Spleen (tissue), 11 donors: ENCODE data around the gene SAMD7. TPM values are rescaled to one million over a fixed set of nuclear protein-coding genes. Genes with fewer than 3 reads are reported as not detected.

Source experiments
- DNase-seq: peaks from one replicate; pipeline ENCODE4 v3.0.0-alpha.2; 2020
- H3K27ac ChIP-seq, 8 donors: fragments of 200-600 bp; sonication (generic) in 7 of 8; 1 replicate in 4 of 8; 2 replicates in 4 of 8; pipeline versions ENCODE4 v1.5.0 to v1.8.0; 2016 to 2021; ENCODE audit warnings: inconsistent platforms in 4 of 8, mild to moderate bottlenecking in 4 of 8, moderate library complexity in 1 of 8
- H3K27me3 ChIP-seq, 7 donors: fragments of 200-600 bp; sonication (generic) in 6 of 7; replicated peaks in 1 of 7; 1 replicate in 4 of 7; 2 replicates in 3 of 7; pipeline versions ENCODE4 v1.5.0 to v1.8.0; 2016 to 2021; ENCODE audit warnings: inconsistent platforms in 3 of 7, mild to moderate bottlenecking in 1 of 7
- H3K36me3 ChIP-seq, 6 donors: fragments of 200-600 bp; sonication (generic) in 5 of 6; 1 replicate in 4 of 6; 2 replicates in 2 of 6; pipeline versions ENCODE4 v1.5.0 to v1.8.0; 2016 to 2021; ENCODE audit warnings: inconsistent platforms in 2 of 6
- H3K4me1 ChIP-seq, 6 donors: fragments of 200-600 bp; sonication (generic) in 5 of 6; 1 replicate in 3 of 6; 2 replicates in 3 of 6; pipeline versions ENCODE4 v1.5.0 to v1.8.0; 2016 to 2021; ENCODE audit warnings: inconsistent platforms in 3 of 6
- H3K4me3 ChIP-seq, 8 donors: fragments of 200-600 bp; sonication (generic) in 7 of 8; 1 replicate in 4 of 8; 2 replicates in 4 of 8; pipeline versions ENCODE4 v1.5.0 to v1.8.0; 2016 to 2021; ENCODE audit warnings: inconsistent platforms in 4 of 8, mild to moderate bottlenecking in 4 of 8, moderate library complexity in 2 of 8
- H3K9me3 ChIP-seq, 8 donors: fragments of 200-600 bp; sonication (generic) in 7 of 8; 1 replicate in 4 of 8; 2 replicates in 4 of 8; pipeline versions ENCODE4 v1.5.0 to v1.8.0; 2016 to 2021; ENCODE audit warnings: inconsistent platforms in 4 of 8
- POLR2A ChIP-seq, 3 donors: fragments of 450-650 bp; IDR thresholded peaks; one replicate each; pipeline ENCODE4 v1.5.1; 2017; ENCODE audit warnings: antibody characterized with exemption in 3 of 3, mild to moderate bottlenecking in 1 of 3
- POLR2AphosphoS5 ChIP-seq, 3 donors: sonication (generic); formaldehyde crosslinking; IDR thresholded peaks; one replicate each; pipeline ENCODE4 v1.5.1; 2017; ENCODE audit warnings: antibody characterized with exemption in 3 of 3
- WGBS, 5 donors: extraction: QIAGEN DNeasy Blood & Tissue Kit in 3 of 5; methylation state at CpG; one replicate each; pipeline versions ENCODE4 v1.1.5 to v1.1.7; 2013 to 2018; 5-methylcytosine and 5-hydroxymethylcytosine counted together
- intact Hi-C: fragments of 100-400 bp; cut with DNase I; formaldehyde crosslinking; loops from one replicate; pipeline ENCODE4 v1.15.0; 2023; ENCODE audit warnings: low total_unique reads
- polyA plus RNA-seq, 3 donors: library from polyadenylated mRNA; stranded (reverse); fragments of 200-250 nt; gene quantifications; one replicate each; pipeline ENCODE4 v1.2.1, GENCODE V29; 2013
- total RNA-seq, 7 donors: library from RNA; depleted of rRNA in 3 of 7; stranded (reverse); fragments of >200 nt in 3 of 7; fragmentation: NEBNext Ultra II Directional in 4 of 7; extraction: Animal tissue kit (Norgen Biotek cat#: 25700) in 4 of 7; gene quantifications; one replicate each; pipeline versions ENCODE4 v1.1.0 to v1.2.1, GENCODE V29; 2016 to 2021
- TF ChIP-seq, protein P1 (sequence below), 11 experiments: fragments of 200-600 bp in 7 of 11; fragments of 450-650 bp in 4 of 11; sonication (generic) in 4 of 11; IDR thresholded peaks in 8 of 11; conservative IDR thresholded peaks in 3 of 11; 1 replicate in 7 of 11; 2 replicates in 4 of 11; pipeline versions ENCODE4 v1.4.0 to v1.8.0; 2016 to 2021; ENCODE audit warnings: antibody characterized with exemption in 11 of 11, inconsistent platforms in 4 of 11, mild to moderate bottlenecking in 1 of 11
- donor health status: healthy with polysubstance abuse.
- donor health status: DM: no; HTN: no; CAD: no; lungs with moderate emphysema.
- donor health status: DM: no; HTN: no; CAD: no.
- donor health status: Bipolar disorder and iron deficiency.
- donor health status: healthy.
- donor health status: DM: no; HTN: no; CAD: no.
- donor health status: DM: yes; HTN: yes; CAD: no.

SAMD7 gene
- total and polyA plus RNA-seq, 10 donors: 0.03 to 0.08 (median 0.04) TPM; not detected in 7

DNA sequence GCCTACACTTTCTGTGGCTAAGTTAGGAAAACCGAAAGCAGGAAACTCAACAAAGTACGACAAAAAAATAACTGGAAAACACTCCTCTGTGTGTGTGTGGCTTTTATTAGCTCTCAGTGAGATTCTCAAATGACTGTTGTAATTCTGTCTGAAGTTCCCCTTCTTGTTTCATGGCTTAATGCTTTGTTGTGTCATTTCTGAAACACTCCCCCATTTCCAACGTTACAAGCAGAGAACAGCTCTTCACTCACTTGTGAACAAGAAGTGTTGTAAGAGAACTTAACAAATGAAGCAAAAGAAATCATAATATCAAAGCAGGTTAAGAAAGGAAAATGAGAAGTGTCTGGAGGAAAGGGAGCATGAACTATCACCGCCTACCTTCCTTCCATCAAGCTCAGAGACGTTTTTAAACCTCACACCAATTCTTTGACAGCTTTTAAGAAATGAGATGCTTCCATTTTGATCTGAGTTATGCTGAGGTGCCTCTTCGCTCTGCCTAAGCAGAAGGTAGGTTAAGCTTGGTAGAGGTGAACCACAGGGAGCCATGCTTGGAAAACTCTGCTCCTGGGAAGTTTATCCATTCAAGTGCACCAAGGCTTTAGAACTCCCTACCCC is 42.9 kb downstream of the SAMD7 start:
- Histone ChIP-seq H3K4me3 (peak overlapping the region in 1 of 8 donors; percentile 11), H3K9me3 (no peaks in the 10 kb centered on the region), H3K27ac (peak overlapping the region; percentile 53 to 88 (median 84)), H3K27me3 (no peaks in the 10 kb centered on the region), H3K36me3 (no peaks in the 10 kb centered on the region), H3K4me1 (peaks cover 0 to 39% (median 16%) of the 10 kb centered on the region in 6 donors)
- TF ChIP-seq POLR2A (IDR thresholded peaks at IDR 0.05) (no peak), POLR2AphosphoS5 (IDR thresholded peaks at IDR 0.05) (no peak)
- TF ChIP-seq, protein P1, sequence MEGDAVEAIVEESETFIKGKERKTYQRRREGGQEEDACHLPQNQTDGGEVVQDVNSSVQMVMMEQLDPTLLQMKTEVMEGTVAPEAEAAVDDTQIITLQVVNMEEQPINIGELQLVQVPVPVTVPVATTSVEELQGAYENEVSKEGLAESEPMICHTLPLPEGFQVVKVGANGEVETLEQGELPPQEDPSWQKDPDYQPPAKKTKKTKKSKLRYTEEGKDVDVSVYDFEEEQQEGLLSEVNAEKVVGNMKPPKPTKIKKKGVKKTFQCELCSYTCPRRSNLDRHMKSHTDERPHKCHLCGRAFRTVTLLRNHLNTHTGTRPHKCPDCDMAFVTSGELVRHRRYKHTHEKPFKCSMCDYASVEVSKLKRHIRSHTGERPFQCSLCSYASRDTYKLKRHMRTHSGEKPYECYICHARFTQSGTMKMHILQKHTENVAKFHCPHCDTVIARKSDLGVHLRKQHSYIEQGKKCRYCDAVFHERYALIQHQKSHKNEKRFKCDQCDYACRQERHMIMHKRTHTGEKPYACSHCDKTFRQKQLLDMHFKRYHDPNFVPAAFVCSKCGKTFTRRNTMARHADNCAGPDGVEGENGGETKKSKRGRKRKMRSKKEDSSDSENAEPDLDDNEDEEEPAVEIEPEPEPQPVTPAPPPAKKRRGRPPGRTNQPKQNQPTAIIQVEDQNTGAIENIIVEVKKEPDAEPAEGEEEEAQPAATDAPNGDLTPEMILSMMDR (IDR thresholded peaks at IDR 0.05 in 8 of 11, conservative IDR thresholded peaks at IDR 0.05 in 3 of 11): no peak
- 25 to 37% (median 34%) methylated on average over 6 of the region's 6 CpGs for WGBS, 5 donors
- DNase-seq: no peak
- intact Hi-C loops: no loop called here

DNA sequence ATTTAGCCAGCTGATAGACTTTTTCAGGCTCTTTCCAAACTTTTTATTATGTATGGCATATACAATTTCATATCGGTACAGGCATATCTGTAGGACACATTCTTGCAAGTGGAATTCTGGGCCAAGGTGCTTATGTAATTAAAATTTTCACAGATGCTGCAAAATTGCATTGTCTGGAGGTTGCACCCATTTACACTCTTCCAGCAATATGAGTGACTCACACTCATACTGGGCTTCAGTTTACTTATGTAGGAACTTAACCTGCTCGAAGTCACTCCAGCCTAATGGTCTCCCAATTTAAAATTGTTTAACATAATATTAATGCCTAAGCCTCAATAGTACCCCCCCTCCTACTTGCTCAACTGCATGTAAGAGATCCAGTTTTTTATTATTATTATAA is 44.0 kb downstream of the SAMD7 start:
- intact Hi-C loops: no loop called here
- 76 to 92% (median 88%) methylated on average over 2 of the region's 2 CpGs for WGBS, 5 donors
- TF ChIP-seq POLR2A (IDR thresholded peaks at IDR 0.05): no peak
- Histone ChIP-seq H3K9me3 (no peaks in the 10 kb centered on the region), H3K27ac (peak overlapping the region in 3 of 8 donors; percentile 84 to 88 (median 84)), H3K4me3 (no peak overlapping the region), H3K27me3 (no peaks in the 10 kb centered on the region), H3K4me1 (peaks cover 0 to 32% (median 15%) of the 10 kb centered on the region in 6 donors), H3K36me3 (no peaks in the 10 kb centered on the region)
- no peak for DNase-seq

DNA sequence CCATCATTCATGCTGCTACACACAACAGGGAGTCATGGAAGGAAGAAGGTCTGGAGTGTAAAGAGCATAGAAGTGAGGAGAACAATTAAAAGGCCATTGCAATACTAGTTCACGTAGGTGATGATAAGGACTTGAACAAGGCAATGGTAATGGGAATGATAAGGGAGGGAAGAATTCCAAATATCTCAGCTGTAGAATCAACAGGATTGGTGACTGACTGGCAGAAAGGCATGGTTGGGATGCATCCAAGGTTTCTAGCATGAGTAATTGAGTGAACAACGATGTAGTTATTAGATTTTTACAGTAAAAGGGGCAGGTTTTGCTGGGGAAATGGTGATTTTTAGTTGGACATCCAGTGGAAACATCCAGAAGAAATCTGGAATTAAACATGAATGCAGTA is 52.8 kb downstream of the SAMD7 start:
- intact Hi-C loops: loop anchor here (10.0 kb wide), 1 partner anchor 199 kb away; the partner anchor contains the start of genes ACTRT3 and TERC
- no peaks in the 10 kb centered on the region for H3K9me3 ChIP-seq
- no peak for DNase-seq
- no peak overlapping the region for H3K4me3 ChIP-seq
- TF ChIP-seq, protein P1 (IDR thresholded peaks at IDR 0.05 in 8 of 11, conservative IDR thresholded peaks at IDR 0.05 in 3 of 11): no peak
- TF ChIP-seq POLR2A (IDR thresholded peaks at IDR 0.05) (no peak), POLR2AphosphoS5 (IDR thresholded peaks at IDR 0.05) (no peak)
- no peaks in the 10 kb centered on the region for H3K36me3 ChIP-seq
- H3K27ac ChIP-seq: peak overlapping the region in 1 of 8 donors; percentile 9
- H3K27me3 ChIP-seq: no peaks in the 10 kb centered on the region
- H3K4me1 ChIP-seq: peaks cover 17 to 52% (median 29%) of the 10 kb centered on the region in 6 donors
- 83 to 91% (median 88%) methylated on average over 2 of the region's 2 CpGs for WGBS, 5 donors

DNA sequence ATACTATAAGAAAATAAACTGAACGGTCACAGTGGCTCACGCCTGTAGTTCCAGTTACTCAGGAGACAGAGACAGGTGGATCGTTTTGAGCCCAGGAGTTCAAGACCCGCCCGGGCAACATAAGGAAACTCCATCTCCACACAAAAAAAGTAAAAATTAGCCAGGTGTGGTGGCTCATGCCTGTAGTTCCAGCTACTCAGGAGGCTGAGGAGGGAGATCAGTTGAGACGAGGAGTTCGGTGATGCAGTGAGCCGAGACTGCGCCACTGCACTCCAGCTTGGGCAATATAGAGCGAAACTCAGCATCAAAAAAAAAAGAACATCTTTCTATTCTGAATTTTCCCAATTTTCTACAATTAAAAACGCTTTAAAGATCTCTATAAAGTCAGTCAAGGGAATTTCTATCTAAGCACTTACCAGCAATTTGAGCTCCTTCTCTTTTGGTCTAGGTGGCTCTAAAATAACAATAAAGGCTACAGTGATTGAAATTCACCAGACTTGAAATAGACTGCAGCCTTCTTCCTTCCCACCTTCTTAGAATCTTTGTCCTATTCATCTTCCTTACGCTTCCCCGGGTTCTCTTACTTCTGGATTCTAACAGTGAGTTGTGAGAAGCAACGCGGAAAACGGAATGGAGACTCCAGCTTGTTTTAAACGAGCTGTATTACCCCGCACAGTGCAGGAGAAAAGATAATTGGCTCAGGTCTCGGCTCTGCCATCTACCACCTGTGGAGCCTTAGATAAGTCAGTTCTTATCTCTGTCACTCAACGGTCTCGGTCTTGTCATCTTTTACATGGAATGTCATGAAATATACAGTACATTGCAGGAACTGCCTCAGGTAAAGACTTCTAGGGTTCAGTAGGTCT is 54.4 kb downstream of the SAMD7 start:
- H3K27me3 ChIP-seq: no peaks in the 10 kb centered on the region
- peaks cover 0 to 13% (median 0%) of the 10 kb centered on the region in 6 donors for H3K36me3 ChIP-seq
- TF ChIP-seq POLR2AphosphoS5 (IDR thresholded peaks at IDR 0.05) (no peak), POLR2A (IDR thresholded peaks at IDR 0.05) (no peak)
- TF ChIP-seq, protein P1 (IDR thresholded peaks at IDR 0.05 in 8 of 11, conservative IDR thresholded peaks at IDR 0.05 in 3 of 11): no peak
- peak overlapping the region; percentile 70 to 87 (median 72) for H3K4me3 ChIP-seq
- 64 to 74% (median 67%) methylated on average over 21 of the region's 21 CpGs for WGBS, 5 donors
- DNase-seq: no peak
- intact Hi-C loops: loop anchor here (10.0 kb wide), 1 partner anchor 201 kb away; the partner anchor contains the start of genes ACTRT3 and TERC
- H3K4me1 ChIP-seq: peaks cover 33 to 68% (median 46%) of the 10 kb centered on the region in 6 donors
- peak overlapping the region; percentile 96 to 98 (median 98) for H3K27ac ChIP-seq
- H3K9me3 ChIP-seq: no peaks in the 10 kb centered on the region
